Measurements from ENCODE around the gene ELOVL1. TPM values are rescaled to one million over a fixed set of nuclear protein-coding genes. Genes with fewer than 3 reads are reported as not detected.

ELOVL1 gene
- polyA plus RNA-seq, 1 experiment: 167 TPM

DNA sequence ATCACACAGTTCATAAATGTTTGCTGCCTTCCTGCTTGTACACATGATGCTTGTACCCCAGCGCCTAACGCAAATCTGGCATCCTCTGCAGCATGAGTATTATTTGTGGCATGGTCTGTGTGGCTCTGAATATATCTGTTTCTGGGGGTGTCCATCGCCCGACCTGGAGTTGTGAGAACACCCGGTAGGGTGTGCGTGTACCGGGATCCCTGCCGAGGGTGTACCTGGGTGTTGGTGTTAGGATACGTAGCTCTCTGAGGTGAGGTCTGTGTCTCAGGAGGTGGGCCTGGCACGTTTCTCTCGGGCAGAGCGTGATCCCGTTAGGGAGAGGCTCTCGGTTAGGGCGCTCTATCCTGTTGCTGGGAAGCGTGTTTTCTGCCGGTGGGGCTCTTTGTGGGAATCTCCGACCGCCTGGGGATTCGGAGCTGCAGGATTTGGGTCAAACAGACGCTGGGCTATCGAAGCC is 19.4 kb downstream of the ELOVL1 start:
- ChIA-PET CTCF (no interaction called here), POLR2A (interaction anchor here (2.8 kb wide), 1 partner anchor 10 kb away, joined by 7 read pairs; the partner anchor contains the start of gene CDC20)
- peaks cover 7% of the 10 kb centered on the region for H3K27me3 ChIP-seq (ENCODE audit: control insufficient read depth, insufficient read depth, low read length)
- no peak for TF ChIP-seq CTCF (IDR thresholded peaks at IDR 0.05; ENCODE audit: low read depth, low read length)
- DNase-seq (ENCODE audit: low read depth, low spot score): no peak
- no peaks in the 10 kb centered on the region; the same call in 1 of the 2 replicates for H3K9me3 ChIP-seq (ENCODE audit: control insufficient read depth, insufficient read depth, low read length)
- H3K4me3 ChIP-seq (ENCODE audit: low read depth, low read length): peak overlapping the region; percentile 52
- H3K27ac ChIP-seq (ENCODE audit: low read depth, low read length): no peak overlapping the region

GRCh38 chr1:43346636-43347035 is 21.2 kb downstream of the ELOVL1 start:
- DNase-seq (ENCODE audit: low read depth, low spot score): no peak
- Histone ChIP-seq H3K27me3 (ENCODE audit: control insufficient read depth, insufficient read depth, low read length) (peaks cover 8% of the 10 kb centered on the region), H3K4me3 (ENCODE audit: low read depth, low read length) (no peak overlapping the region), H3K9me3 (ENCODE audit: control insufficient read depth, insufficient read depth, low read length) (no peaks in the 10 kb centered on the region; the same call in 1 of the 2 replicates), H3K27ac (ENCODE audit: low read depth, low read length) (no peak overlapping the region)
- ChIA-PET CTCF (interaction anchor here (1.1 kb wide), 1 partner anchor 17 kb away, joined by 3 read pairs; no protein-coding TSS in a partner anchor), POLR2A (no interaction called here)
- no peak for TF ChIP-seq CTCF (IDR thresholded peaks at IDR 0.05; ENCODE audit: low read depth, low read length)

- CTCF ChIA-PET: no interaction called here
- H3K9me3 ChIP-seq (ENCODE audit: control insufficient read depth, insufficient read depth, low read length): no peaks in the 10 kb centered on the region; the same call in 1 of the 2 replicates
- DNase-seq (ENCODE audit: low read depth, low spot score): no peak
- no peak overlapping the region for H3K4me3 ChIP-seq (ENCODE audit: low read depth, low read length)
- POLR2A ChIA-PET: no interaction called here
- peaks cover 19% of the 10 kb centered on the region for H3K27me3 ChIP-seq (ENCODE audit: control insufficient read depth, insufficient read depth, low read length)
- TF ChIP-seq CTCF (IDR thresholded peaks at IDR 0.05; ENCODE audit: low read depth, low read length): no peak
- no peak overlapping the region for H3K27ac ChIP-seq (ENCODE audit: low read depth, low read length)
These were observed 22.7 kb downstream of the ELOVL1 start for GRCh38 chr1:43345120-43345519.

GRCh38 chr1:43344267-43344850 is 23.5 kb downstream of the ELOVL1 start:
- ChIA-PET CTCF (no interaction called here), POLR2A (no interaction called here)
- no peak for TF ChIP-seq CTCF (IDR thresholded peaks at IDR 0.05; ENCODE audit: low read depth, low read length)
- no peak overlapping the region for H3K27ac ChIP-seq (ENCODE audit: low read depth, low read length)
- H3K9me3 ChIP-seq (ENCODE audit: control insufficient read depth, insufficient read depth, low read length): no peaks in the 10 kb centered on the region; the same call in 1 of the 2 replicates
- no peak overlapping the region for H3K4me3 ChIP-seq (ENCODE audit: low read depth, low read length)
- no peak for DNase-seq (ENCODE audit: low read depth, low spot score)
- peaks cover 26% of the 10 kb centered on the region for H3K27me3 ChIP-seq (ENCODE audit: control insufficient read depth, insufficient read depth, low read length)

DNA sequence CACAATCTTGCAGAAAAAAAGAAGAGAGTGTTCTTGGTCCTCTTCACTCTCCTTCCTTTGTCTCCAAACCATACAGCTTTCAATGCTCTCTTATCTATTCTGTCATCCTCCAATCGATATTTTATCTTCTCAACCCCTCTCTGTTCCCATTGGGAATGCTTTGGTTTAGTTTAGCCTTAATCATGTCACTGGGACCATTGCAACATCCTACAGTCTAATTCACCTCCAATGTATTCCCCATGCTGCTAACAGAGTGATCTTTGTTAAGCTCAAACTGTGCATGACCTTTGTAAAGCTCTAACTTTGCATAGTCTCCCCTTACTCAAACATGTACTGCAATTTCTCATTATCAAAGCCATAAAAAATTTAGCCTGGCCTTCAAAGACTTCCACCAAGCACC is 27.3 kb downstream of the ELOVL1 start:
- CTCF ChIA-PET: no interaction called here
- no peaks in the 10 kb centered on the region for H3K9me3 ChIP-seq (ENCODE audit: control insufficient read depth, insufficient read depth, low read length)
- H3K27ac ChIP-seq (ENCODE audit: low read depth, low read length): no peak overlapping the region
- H3K4me3 ChIP-seq (ENCODE audit: low read depth, low read length): no peak overlapping the region
- no peak for TF ChIP-seq CTCF (IDR thresholded peaks at IDR 0.05; ENCODE audit: low read depth, low read length)
- DNase-seq (ENCODE audit: low read depth, low spot score): no peak
- POLR2A ChIA-PET: interaction anchor here (1.6 kb wide), 1 partner anchor 18 kb away, joined by 5 read pairs; the partner anchor contains the start of gene CDC20
- H3K27me3 ChIP-seq (ENCODE audit: control insufficient read depth, insufficient read depth, low read length): peaks cover 33% of the 10 kb centered on the region

Data from AG04450 (cell line).